GM18502 (cell line): ENCODE data around the gene SNRPD3.

ENCODE experiments used
- ATAC-seq: cut with Tn5 transposase; IDR thresholded peaks from one replicate; pipeline ENCODE4 v1.9.1; 2021; ENCODE audit warnings: mild to moderate bottlenecking; ENCODE audit not compliant: unreplicated experiment, poor library complexity

SNRPD3 gene

DNA sequence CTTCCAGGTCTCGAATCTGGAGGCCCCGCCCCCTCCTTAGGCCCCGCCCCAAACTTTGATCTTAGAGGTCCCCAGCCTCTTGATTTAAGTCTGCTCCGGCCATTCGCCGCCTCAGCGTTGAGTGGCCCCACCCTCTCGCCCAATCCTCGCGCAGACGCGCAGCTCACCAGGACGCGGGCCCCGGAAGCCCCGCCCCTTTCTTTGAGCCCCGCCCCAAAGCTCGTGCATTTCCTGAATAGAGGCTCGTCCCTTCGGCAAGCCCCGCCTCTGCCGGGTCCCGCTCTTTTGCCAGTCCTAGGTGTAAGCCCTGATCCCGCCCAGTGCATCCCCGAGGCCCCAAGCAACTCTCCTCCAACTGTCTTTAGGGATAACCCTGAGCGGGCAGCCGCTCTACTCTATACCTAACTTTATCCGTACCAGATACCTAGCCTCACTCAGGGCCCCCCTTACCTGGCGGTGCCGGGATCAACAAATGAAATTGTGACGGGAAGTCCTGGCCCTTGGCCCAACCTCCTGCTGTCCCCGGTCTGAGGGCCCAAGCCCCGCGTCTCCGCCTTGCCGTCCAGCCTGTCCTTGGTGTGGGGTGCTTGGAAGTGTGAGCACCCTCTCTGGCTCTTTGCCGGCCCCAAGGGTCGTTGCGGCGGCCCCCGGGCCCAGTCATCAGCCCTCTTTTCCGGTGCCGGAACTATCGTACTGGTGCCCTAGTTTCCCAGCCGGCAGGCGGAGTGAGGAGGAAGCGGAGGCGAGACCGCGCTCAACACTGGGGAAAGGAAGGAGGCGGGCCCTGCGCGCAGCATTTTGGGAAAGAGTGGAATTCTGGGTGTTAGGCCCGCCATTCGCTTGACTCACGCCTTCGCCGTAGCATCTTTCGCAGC is at the start of gene SNRPD3:
Gene SNRPD3, plus strand, starts transcription at position 835 of the 875 bp plus-strand sequence. CDS start 1,676 bp downstream, outside the sequence.
- peak; percentile 75 for ATAC-seq

DNA sequence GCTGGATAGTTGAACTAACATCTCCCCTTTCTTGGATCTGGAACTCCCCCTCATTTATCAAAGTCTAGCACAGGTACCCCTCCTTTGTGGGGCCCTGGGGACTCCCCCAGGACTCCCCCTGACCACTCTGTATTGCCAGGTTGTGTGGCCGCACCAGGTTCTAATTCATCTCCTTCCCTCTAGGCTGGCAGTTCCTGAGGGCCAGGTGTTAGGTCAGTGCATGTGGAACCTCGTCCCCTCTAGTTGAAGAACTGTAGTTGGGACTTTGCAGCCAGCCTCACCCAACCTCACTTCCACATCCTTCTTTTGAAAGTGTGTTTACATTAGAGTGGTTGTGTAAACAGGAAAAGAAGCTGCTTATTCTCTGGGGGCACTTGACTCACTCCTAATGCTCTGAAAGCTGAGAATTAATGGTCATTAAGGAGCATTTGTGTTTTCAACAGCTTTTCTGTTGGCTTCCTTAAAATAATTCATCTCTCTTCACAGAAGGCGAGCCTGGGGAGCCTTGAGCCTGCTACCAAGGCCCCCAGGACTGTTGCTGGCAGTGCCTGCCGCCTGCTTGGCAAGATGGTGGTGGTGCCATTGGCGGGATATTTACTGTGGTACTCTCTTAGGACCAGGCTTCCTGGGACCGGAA is 48.9 kb upstream of the SNRPD3 start:
- ATAC-seq = no peak

DNA sequence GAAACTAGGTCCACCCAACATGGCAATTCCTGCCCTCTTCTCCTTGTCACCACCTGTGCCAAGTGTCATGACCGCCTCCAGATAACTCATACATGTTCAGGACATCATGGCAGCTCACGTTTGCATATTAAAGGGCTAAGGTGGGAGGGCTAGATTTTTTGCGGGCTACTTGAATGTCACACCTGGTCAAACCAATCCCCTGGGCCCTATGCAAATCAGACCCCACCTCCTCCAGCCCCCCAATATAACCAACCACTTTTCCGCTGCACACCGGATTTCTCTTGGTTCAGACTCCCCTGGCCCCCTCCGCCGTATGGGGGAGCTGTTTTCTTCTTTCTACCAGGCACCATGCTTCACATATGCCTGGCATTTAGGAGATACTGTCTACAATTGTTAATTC is 48.1 kb upstream of the SNRPD3 start:
- ATAC-seq = no peak

DNA sequence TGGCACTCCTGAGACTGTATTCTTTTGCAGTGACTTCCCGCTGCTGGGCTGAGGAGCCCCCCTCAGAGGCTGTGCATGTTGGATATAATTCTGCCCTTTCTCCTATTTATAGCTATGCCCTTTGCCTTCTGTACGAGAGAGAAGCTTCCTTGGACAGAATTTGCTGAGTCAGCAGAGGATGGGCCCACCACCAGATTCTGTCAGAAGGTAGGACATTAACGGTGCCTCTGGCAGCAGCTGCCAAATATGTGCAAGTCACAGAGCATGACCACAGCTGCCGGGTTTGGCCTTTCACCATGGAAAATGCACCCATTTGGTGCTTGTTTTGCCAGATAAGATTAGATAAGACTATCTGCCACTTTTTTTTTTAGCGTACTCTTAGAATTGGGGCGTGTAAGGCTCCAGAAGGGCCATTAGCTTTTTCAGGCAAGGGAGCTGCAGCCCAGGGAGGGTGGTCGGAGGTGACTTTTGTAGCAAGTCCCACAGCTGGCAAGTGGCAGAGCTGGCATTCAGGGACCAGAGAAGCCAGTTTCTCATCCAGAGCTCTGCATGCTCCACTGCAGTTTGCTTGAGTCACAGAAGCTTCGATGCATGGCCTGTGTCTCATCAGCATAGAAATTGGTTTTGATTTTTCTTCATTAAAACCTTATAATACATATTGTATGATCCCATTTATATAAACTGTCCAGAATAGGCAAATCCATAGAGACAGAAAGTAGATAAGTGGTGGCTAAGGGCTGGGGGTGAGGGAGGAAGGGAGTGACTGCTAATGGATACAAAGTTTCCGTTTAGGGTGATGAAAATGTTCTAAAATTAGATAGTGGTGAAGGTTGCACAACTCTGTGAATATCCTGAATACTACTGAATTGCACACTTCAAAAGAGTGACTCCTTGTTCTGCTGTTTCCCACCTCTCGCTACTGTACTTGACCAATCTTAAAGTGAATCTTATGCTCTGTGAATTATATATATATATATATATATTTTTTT is 44.9 kb upstream of the SNRPD3 start:
- no peak for ATAC-seq

DNA sequence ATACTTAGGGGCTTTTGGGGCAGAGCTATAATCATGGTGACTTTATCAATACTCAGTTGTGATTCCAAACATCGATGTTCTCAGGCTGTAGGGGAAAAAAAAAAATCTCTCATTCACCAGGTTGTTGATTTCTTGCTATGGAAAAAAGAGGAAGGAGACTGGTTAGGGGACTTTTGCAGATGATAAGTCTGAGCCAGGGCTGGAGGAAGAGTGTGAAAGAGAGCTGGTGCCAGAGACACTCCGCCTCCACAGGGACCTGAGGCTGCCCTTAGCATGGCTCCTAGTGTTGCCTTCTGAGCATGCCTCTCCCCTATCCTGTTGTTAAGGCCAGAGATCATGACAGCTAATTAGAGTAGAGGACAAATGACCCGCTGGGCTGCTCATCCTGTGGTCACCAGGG is 43.8 kb upstream of the SNRPD3 start:
- no peak for ATAC-seq

DNA sequence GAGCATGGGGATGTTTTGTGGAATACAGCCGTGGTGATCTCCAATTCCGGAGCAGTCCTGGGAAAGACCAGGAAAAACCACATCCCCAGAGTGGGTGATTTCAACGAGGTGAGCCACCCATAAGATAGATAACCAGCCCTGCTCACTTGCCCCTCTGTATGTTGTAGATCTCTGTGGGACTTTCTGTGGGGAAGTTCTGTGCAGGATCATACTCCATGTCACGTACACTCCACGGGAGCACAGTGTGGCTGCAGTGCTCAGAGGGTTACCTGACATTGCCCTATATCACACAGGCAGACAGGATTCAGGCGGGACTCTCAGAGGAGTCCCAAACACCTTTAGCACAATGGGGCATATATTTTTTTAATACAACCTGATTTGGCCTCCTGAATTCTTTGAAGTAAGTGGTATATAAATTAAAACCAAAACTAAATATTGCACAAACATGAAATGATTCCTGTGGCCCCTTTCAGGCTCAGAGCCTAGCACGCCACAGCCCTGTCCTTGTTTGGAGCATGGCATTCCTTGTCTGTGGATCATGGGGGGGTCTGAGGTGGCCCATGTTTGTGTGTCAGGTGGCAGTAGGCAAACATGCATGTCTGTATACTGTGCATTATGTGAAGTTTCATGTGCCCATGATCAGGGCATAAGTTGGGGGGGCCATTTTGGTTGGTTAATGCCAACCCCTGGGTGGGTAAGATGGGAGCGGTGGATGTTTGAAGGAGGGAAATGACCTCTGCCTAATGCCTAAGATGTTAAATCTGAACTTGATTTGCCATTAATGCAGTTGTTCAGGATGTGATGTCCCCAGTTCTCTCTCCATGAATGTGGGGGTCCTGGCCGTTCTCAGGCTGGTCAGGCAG is 42.2 kb upstream of the SNRPD3 start:
- ATAC-seq = no peak

DNA sequence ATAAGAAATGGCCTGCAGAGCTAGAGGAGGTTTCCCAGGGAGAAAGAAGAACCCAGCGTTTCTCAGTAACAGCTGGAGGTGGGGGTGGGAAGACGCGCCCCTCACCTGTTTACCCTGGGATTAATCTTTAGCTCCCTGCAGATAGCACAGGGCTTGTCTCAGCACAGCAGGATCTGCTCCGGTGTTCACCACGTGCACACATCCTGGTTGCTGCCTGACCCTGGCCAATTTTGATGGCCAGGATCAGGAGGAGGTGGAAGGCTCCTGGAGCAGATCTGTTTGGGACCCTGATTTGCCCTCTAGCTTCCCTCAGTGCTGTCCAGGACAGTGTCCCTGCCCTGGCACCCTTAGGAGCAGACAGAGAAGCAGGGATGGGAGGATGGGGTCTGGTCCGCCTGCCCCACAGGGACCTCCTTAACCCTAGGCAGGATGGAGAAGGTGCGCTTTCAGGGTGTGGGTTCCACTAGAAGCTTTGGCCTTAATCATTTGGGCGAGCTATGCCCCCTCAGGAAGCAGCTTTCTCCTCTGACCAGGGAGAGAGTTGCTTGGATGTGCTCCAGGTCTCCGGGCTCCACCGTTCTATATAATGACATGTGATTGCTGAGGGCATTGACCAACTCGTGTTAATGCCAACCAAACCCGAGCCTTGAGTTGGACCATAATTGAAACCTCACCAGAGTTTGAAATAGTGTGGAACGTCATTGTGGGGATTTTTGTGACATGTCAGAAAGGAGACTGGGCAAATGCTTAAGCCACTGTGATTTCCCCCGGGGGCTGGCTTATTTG is 41.4 kb upstream of the SNRPD3 start:
- no peak for ATAC-seq

DNA sequence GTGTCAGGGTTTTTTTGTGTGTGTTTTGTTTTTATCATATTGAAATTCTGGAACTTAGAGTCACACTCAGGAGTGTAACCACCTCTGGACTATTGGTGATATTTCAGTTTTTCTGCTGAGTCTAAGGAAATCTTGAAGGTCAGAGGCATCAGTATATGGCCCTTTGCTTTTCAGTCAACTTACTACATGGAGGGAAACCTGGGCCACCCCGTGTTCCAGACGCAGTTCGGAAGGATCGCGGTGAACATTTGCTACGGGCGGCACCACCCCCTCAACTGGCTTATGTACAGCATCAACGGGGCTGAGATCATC is 40.8 kb upstream of the SNRPD3 start:
- no peak for ATAC-seq

DNA sequence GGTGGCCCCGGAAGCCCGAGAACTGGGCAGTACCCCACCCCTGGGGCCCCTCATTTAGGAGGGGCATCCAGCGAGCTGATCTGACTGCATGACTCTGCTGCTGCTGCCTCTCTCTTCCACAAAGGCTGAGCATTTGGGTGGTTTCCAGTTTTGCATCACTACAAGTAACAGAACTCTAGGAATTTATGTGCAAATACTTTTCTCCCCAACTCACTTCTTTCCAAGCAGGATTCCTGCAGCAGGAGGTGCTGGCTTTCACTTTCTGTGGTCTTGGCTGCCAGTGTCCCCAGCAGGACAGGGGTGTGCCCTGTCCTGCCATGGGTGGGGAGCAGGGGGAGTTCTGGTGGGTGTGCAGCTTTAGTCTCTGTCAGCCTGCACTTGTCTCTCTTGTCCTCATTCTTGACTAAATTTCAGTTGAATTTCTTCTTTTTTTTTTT is 39.5 kb upstream of the SNRPD3 start:
- ATAC-seq = no peak

DNA sequence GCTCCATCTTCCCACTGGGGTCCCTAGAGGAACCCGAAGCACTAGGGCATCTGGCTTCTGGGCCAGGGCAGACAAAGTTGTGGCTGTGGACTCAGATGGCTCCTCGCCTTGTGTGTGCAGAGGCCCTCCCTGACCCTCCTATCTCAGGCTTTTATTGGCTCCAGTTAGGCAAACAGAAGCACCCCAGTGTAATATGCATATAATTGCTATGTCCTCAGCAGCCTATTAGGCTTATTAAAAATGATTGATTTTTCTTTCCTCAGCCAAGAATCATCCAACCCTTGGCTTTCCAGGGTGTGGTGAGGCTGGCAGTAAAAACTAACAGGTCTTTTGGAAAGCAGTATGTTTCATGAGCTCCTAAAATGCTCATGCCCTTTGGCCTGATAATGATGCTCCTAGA is 38.4 kb upstream of the SNRPD3 start:
- no peak for ATAC-seq

DNA sequence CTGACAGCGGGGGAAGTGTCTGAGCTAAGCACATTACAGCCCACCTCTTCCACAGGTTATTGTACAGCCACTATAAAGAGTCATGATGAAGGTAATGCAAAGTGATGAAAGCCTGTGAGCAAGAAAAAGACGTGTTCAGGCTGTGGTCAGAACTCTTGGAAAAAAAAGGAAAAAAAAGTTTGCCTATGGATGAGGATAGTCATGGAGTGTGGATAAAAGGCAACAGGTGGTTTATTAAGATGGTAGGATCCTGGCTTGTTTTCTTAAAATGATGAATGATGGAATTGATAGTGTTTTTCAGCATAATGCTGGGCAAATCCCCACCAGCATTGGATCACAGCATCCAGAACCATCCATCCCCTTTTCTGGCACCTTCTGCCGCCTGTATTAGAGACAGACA is 37.6 kb upstream of the SNRPD3 start:
- ATAC-seq = no peak

DNA sequence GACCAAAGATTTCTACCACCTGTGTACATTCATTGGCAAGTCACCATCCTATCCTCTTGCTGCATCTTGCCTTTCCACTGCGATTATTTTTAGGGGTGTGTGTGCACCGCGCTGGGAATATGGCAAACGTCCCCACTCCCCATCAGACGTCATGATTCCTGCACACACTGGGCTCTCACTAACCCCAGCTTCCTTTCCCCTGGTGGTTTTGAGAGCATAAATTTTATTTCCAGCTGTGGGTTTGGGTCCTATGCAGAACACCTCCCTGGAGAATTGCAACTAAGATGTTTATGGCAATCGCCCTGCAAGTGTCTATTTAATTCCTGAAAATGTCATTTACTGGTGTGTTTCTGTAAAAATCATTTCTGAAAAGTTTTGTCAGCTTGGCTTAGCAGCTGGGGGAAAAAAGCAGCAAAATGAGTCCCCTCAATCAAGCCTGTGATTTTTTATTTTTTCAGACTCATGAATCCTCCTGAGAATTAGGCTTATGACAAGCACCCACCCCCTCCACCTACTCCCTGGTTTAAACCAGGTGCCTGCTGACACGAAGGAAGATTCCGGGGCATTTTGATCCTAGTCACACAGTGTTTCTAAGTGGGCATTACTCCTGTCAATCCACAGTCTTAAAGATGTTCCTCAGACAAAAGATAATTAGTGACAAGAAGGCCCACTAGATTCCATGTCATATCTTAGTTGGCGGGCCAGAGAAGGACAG is 36.9 kb upstream of the SNRPD3 start:
- no peak for ATAC-seq

DNA sequence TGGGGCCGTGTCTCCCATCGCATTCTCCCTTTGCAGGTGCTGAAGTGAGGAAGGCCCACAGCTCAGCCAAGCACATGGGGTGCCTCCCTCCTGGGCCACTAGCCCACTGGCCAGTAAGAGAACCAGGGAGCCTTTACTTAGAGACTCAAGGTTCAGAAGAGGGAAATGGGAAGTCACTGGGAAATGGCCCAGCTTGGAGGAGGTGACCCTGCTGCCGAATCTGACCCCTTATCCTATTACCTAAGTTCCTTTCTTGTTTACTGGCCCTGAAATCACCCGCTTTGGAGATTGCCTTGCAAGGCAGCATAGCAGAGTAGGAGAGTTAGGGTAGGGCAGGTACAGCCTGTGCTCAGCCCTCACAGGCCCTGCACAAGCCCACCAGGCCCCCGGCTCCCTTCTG is 36.3 kb upstream of the SNRPD3 start:
- no peak for ATAC-seq

DNA sequence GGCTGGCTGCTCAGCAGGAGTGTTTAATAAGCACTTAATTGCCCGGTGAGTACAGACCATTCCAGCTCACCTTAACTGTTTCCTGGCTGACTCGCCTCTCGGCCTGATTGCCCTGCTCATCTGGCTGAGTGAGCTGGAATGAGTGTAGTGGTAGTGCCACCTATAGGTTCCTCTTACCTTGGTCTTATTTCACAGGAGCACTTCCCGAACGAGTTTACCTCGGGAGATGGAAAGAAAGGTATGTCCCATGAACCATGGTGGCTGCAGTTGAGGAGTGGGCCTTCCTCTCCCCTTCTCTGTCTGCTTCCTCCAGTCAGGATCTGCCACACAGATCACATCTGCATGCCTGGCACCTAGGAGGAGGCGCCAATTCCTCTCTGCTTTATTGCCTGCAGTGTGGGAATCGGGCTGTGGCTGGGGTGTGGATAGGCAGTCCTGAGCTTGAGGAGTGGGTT is 34.0 kb upstream of the SNRPD3 start:
- ATAC-seq = no peak

DNA sequence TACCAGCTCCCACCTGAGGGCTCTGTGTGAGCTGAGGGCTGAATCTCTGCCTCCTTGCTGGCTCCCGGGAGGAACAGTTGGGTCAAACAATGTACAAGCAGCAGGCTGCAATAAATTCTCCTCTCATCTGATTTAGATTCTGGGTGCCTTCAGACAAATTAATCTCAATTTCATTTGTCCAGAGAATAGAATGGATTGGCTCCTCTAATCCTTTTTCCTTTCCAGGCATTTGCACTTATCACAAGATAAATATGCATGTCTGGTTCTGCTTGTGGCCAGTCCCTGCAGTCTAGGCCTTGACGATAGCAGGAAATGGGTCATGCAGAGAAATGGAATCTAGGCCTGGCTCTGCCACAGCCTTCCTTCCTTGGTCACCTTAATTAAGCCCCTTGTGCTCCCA is 31.9 kb upstream of the SNRPD3 start:
- no peak for ATAC-seq

DNA sequence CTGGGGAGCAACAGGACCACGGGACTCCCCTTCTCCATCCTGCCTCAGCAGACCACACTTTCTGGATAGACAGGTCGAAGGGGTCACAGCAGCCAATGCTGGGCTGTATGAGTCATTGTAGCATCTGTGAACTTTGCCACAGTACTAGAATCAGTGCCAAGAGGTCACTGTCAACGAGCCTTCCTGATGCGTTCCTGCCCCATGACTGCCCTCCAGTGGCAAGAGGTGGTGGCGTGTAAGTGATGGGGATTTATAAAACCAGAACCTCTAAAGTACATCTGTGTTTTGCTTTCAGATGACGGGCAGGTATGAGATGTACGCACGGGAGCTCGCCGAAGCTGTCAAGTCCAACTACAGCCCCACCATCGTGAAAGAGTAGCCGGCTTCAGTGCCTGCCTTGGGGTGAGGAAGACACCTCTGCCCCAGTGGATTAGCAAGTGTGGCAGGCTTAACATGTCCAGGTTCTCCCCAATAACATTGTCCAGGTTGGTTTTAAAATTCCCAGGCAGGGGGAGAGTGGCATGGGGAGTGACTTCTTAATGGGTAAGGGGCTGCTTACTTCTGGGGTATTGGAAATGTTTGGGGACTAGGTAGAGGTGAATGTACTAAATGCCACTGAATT is 30.3 kb upstream of the SNRPD3 start:
- ATAC-seq = no peak

DNA sequence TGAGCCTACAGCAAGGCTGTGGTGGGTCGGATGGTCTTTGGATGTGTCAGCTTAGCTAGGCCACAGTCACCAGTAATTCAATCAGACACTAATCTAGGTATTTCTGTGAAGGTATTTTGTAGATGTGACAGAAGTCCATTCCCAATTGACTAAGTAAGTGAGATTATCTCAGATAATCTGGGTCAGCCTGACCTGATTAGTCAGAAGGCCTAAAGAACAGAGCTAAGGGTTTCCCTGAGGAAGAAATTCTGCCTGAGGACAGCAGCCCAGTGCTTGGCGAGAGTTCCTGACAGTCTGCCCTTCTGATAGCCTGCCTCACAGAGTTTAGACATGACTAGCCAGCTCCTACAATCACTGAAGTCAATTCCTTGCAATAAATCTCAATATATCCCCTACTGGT is 29.6 kb upstream of the SNRPD3 start:
- ATAC-seq = no peak

DNA sequence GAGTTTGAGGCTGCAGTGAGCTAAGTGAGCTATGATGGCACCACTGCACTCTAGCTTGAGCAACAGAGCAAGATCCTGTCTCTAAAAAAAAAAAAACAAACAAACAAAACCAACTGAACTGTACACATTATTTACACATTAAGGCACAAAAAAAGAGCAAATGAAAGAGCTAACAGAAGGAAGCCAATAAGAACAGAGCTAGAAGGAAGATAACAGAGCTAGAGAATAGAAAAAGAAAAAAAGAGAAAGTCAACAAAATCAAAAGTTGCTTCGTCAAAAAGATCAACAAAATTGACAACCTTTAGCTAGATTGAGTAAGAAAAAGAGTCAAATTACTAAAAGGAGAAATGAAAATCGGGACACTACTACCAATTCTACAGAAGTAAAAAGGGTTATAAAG is 25.9 kb upstream of the SNRPD3 start:
- no peak for ATAC-seq
